HCT116 (cell line): Measurements from ENCODE around the gene KIAA1755. TPM values are rescaled to one million over a fixed set of nuclear protein-coding genes. Genes with fewer than 3 reads are reported as not detected.

Experiments used
- ATAC-seq: fragments of 200-7000 bp; cut with Tn5 transposase; 2 replicates; pipeline ENCODE4 v1.9.1; 2020; ENCODE audit warnings: mild to moderate bottlenecking, moderate library complexity
- BruUV-seq: library from RNA; stranded (reverse); fragments of 400-500 nt; replicated peaks from 2 replicates; lab custom pipeline; 2021; lab: Mats Ljungman, UMichigan
- CTCF ChIA-PET: fragments of 300-600 bp; sonication (Branson Sonifier 250); formaldehyde crosslinking; loops from one replicate; lab custom pipeline; 2021; ENCODE audit warnings: antibody characterized with exemption; lab: Charles Lee
- POLR2A ChIA-PET: fragments of 300-600, 350-600 bp; sonication (Branson Sonifier 250); formaldehyde crosslinking; loops from one replicate; lab custom pipeline; 2021; ENCODE audit warnings: antibody characterized with exemption; lab: Charles Lee
- RAD21 ChIA-PET, 2 experiments: fragments of 300-600 bp; sonication (Branson Sonifier 250); formaldehyde crosslinking; loops; one replicate each; lab custom pipeline; 2023; ENCODE audit warnings: low total read pairs in 2 of 2; ENCODE audit not compliant: uncharacterized antibody in 2 of 2, unreplicated experiment in 2 of 2, low non-redundant PET in 1 of 2; lab: Charles Lee
- DNase-seq: peaks from one replicate; pipeline ENCODE4 v3.0.0-alpha.2; 2010; ENCODE audit warnings: low read depth, low spot score
- H2AFZ ChIP-seq: fragments of 200-600 bp; shearing (Covaris generic), sonication (generic); 2 replicates; pipeline ENCODE4 v1.6.1; 2017; ENCODE audit warnings: low read depth, mixed run types, mixed read lengths, antibody characterized with exemption, low read length; ENCODE audit not compliant: poor library complexity, severe bottlenecking
- H3K27ac ChIP-seq: 2 replicates; pipeline ENCODE4 v1.5.1; 2012; ENCODE audit warnings: low read depth, low read length
- H3K27me3 ChIP-seq: fragments of 200-600 bp; sonication (generic); 2 replicates; pipeline ENCODE4 v1.6.1; 2016; ENCODE audit warnings: mixed run types, low read length, mixed read lengths; ENCODE audit not compliant: insufficient read depth
- H3K36me3 ChIP-seq, 2 experiments: fragments of 200-500 bp in 1 of 2; fragments of 200-600 bp in 1 of 2; sonication (Bioruptor generic) in 1 of 2; sonication (generic) in 1 of 2; 2 replicates each; pipeline versions ENCODE4 v1.5.1 to v1.6.1; 2014 to 2016; ENCODE audit warnings: low read length in 2 of 2, inconsistent platforms in 1 of 2, mixed read lengths in 1 of 2, mixed run types in 1 of 2; ENCODE audit not compliant: insufficient read depth in 2 of 2, control insufficient read depth in 1 of 2
- H3K4me1 ChIP-seq, 2 experiments: fragments of 200-600 bp in 1 of 2; sonication (generic) in 1 of 2; 2 replicates each; pipeline versions ENCODE4 v1.5.1 to v1.6.1; 2012 to 2017; ENCODE audit warnings: low read length in 2 of 2, inconsistent platforms in 1 of 2, mild to moderate bottlenecking in 1 of 2, mixed read lengths in 1 of 2, mixed run types in 1 of 2, moderate library complexity in 1 of 2; ENCODE audit not compliant: insufficient read depth in 2 of 2, control insufficient read depth in 1 of 2
- H3K4me2 ChIP-seq: fragments of 200-600 bp; sonication (generic); 2 replicates; pipeline ENCODE4 v1.6.1; 2017; ENCODE audit warnings: mixed run types, low read length, mixed read lengths
- H3K4me3 ChIP-seq, 2 experiments: fragments of 200-600 bp in 1 of 2; sonication (generic) in 1 of 2; replicated peaks in 1 of 2; 2 replicates each; pipeline ENCODE4 v1.5.1; 2011 to 2016; ENCODE audit warnings: low read length in 2 of 2, control low read depth in 1 of 2, low read depth in 1 of 2, mild to moderate bottlenecking in 1 of 2, mixed read lengths in 1 of 2, mixed run types in 1 of 2
- H3K79me2 ChIP-seq: fragments of 200-600 bp; sonication (generic); 2 replicates; pipeline ENCODE4 v1.6.1; 2017; ENCODE audit warnings: mild to moderate bottlenecking, mixed run types, low read length, moderate library complexity, mixed read lengths; ENCODE audit not compliant: insufficient read depth
- H3K9ac ChIP-seq: fragments of 200-600 bp; sonication (generic); 2 replicates; pipeline ENCODE4 v1.6.1; 2016; ENCODE audit warnings: low read length, mixed read lengths
- H3K9me2 ChIP-seq: fragments of 200-600 bp; sonication (generic), shearing (Covaris generic); 2 replicates; pipeline ENCODE4 v1.6.1; 2017; ENCODE audit warnings: mixed run types, mild to moderate bottlenecking, moderate library complexity; ENCODE audit not compliant: insufficient read depth
- H3K9me3 ChIP-seq, 2 experiments: fragments of 200-500 bp in 1 of 2; fragments of 200-600 bp in 1 of 2; sonication (Bioruptor generic) in 1 of 2; sonication (generic) in 1 of 2; 2 replicates each; pipeline ENCODE4 v1.6.1; 2014 to 2017; ENCODE audit warnings: low read length in 2 of 2, mixed read lengths in 2 of 2, inconsistent platforms in 1 of 2, low read depth in 1 of 2, mild to moderate bottlenecking in 1 of 2, mixed run types in 1 of 2, moderate library complexity in 1 of 2; ENCODE audit not compliant: control insufficient read depth in 1 of 2, insufficient read depth in 1 of 2
- H4K20me1 ChIP-seq: fragments of 200-600 bp; sonication (generic), shearing (Covaris generic); 2 replicates; pipeline ENCODE4 v1.6.1; 2017; ENCODE audit warnings: mixed run types, mild to moderate bottlenecking, moderate library complexity; ENCODE audit not compliant: insufficient read depth
- ATF3 ChIP-seq: IDR thresholded peaks from 2 replicates; pipeline ENCODE4 v1.6.1; 2012
- CEBPB ChIP-seq: IDR thresholded peaks from 2 replicates; pipeline ENCODE4 v1.6.1; 2012; ENCODE audit warnings: low read depth
- FOSL1 ChIP-seq: IDR thresholded peaks from 2 replicates; pipeline ENCODE4 v1.6.1; 2012; ENCODE audit warnings: low read depth
- JUND ChIP-seq: IDR thresholded peaks from 2 replicates; pipeline ENCODE4 v1.6.1; 2012
- RAD21 ChIP-seq: IDR thresholded peaks from 2 replicates; pipeline ENCODE4 v1.6.1; 2012; ENCODE audit warnings: low read depth, mild to moderate bottlenecking
- TCF7L2 ChIP-seq: IDR thresholded peaks from 2 replicates; pipeline ENCODE4 v1.7.0; 2011; ENCODE audit warnings: borderline replicate concordance, inconsistent platforms; ENCODE audit not compliant: insufficient read depth, insufficient read length; ENCODE audit errors: extremely low read depth
- ZBTB33 ChIP-seq: IDR thresholded peaks from 2 replicates; pipeline ENCODE4 v1.6.1; 2011; ENCODE audit warnings: mild to moderate bottlenecking, low read length, moderate library complexity; ENCODE audit not compliant: insufficient replicate concordance; ENCODE audit errors: extremely low read depth
- ZFX ChIP-seq: fragments of 450-650 bp; IDR thresholded peaks from 2 replicates; pipeline ENCODE4 v1.6.1; 2017
- intact Hi-C: fragments of 100-400 bp; cut with micrococcal nuclease; formaldehyde crosslinking; loops from 2 replicates; pipeline ENCODE4 v1.10.0; 2022
- total RNA-seq: library from RNA; stranded (reverse); gene quantifications from one replicate; pipeline ENCODE4 v1.2.1, GENCODE V29; 2021; ENCODE audit not compliant: unreplicated experiment

The KIAA1755 gene
- total RNA-seq, 1 experiment from 2014 or later: not detected

GRCh38 chr20:38262931-38263330 is 2.4 kb upstream of the KIAA1755 start:
- intact Hi-C loops: no loop called here
- BruUV-seq: no TSS peak
- ATAC-seq: no peak
- Histone ChIP-seq H4K20me1 (no peaks in the 10 kb centered on the region), H2AFZ (no peak overlapping the region), H3K4me1 (no peaks in the 10 kb centered on the region), H3K9ac (no peak overlapping the region), H3K79me2 (no peaks in the 10 kb centered on the region), H3K36me3 (no peaks in the 10 kb centered on the region), H3K9me3 (no peaks in the 10 kb centered on the region), H3K9me2 (no peaks in the 10 kb centered on the region), H3K27ac (no peak overlapping the region), H3K4me3 (no peak overlapping the region), H3K27me3 (no peaks in the 10 kb centered on the region), H3K4me2 (no peak overlapping the region)
- no peak for DNase-seq
- TF ChIP-seq FOSL1: no peak
- no peak for TF ChIP-seq ATF3
- POLR2A ChIA-PET: no interaction called here
- RAD21 ChIA-PET: no interaction called here
- CTCF ChIA-PET: no interaction called here

GRCh38 chr20:38261054-38261390 is 487 bp upstream of the KIAA1755 start:
- ATAC-seq: no peak
- Histone ChIP-seq H3K4me1 (no peaks in the 10 kb centered on the region), H3K9me3 (no peaks in the 10 kb centered on the region), H3K4me3 (no peak overlapping the region), H3K36me3 (no peaks in the 10 kb centered on the region), H4K20me1 (no peaks in the 10 kb centered on the region), H3K4me2 (no peak overlapping the region), H3K9ac (no peak overlapping the region), H3K27ac (no peak overlapping the region), H3K79me2 (no peaks in the 10 kb centered on the region), H2AFZ (no peak overlapping the region), H3K27me3 (no peaks in the 10 kb centered on the region), H3K9me2 (no peaks in the 10 kb centered on the region)
- intact Hi-C loops: no loop called here
- RAD21 ChIA-PET: no interaction called here
- TF ChIP-seq ZFX (no peak), TCF7L2 (no peak), CEBPB (no peak), RAD21 (no peak), ATF3 (no peak), JUND (no peak), FOSL1 (no peak), ZBTB33 (no peak)
- CTCF ChIA-PET: no interaction called here
- POLR2A ChIA-PET: no interaction called here
- BruUV-seq: no TSS peak
- DNase-seq: no peak
